Measurements from ENCODE around the gene EIF2S3B. TPM values are rescaled to one million over a fixed set of nuclear protein-coding genes. Genes with fewer than 3 reads are reported as not detected.

EIF2S3B gene
- total and polyA plus RNA-seq, 2 of the 4 experiments (the other 2 are of a cell fraction): 0.39 to 6.8 TPM

- Histone ChIP-seq H3K4me2 (ENCODE audit: low read depth, low read length) (no peak overlapping the region), H3K18ac (ENCODE audit: low read depth, low read length) (no peak overlapping the region), H4K91ac (ENCODE audit: insufficient read depth, low read depth, low read length) (no peak overlapping the region), H3K9me1 (ENCODE audit: insufficient read depth, low read length) (no peaks in the 10 kb centered on the region), H3K4me1 (ENCODE audit: control insufficient read depth, insufficient read depth, low read length) (no peaks in the 10 kb centered on the region), H2BK120ac (ENCODE audit: low read depth, low read length) (no peak overlapping the region), H2AFZ (replicated peaks; ENCODE audit: low read length, poor library complexity) (no peak overlapping the region), H3K23ac (ENCODE audit: low read depth, low read length) (no peak overlapping the region), H3K27ac (ENCODE audit: insufficient read depth, low read length) (no peak overlapping the region), H2AK5ac (ENCODE audit: low read depth, low read length) (no peak overlapping the region), H3K36me3 (ENCODE audit: control insufficient read depth, insufficient read depth, low read length) (no peaks in the 10 kb centered on the region), H2BK5ac (ENCODE audit: low read depth, low read length, poor library complexity, severe bottlenecking) (no peak overlapping the region), H3K27me3 (ENCODE audit: control insufficient read depth, insufficient read depth, low read length) (no peaks in the 10 kb centered on the region), H2BK15ac (ENCODE audit: low read depth, low read length) (no peak overlapping the region), H4K20me1 (ENCODE audit: insufficient read depth, low read length) (no peaks in the 10 kb centered on the region), H3K9me3 (ENCODE audit: control insufficient read depth, insufficient read depth, low read length) (no peaks in the 10 kb centered on the region), H3K14ac (replicated peaks; ENCODE audit: low read depth, low read length) (no peak overlapping the region), H3K9ac (ENCODE audit: low read depth, low read length) (no peak overlapping the region), H3K56ac (ENCODE audit: extremely low read depth, insufficient read depth, low read length) (no peak overlapping the region), H3K4ac (ENCODE audit: low read depth, low read length) (no peak overlapping the region), H3K4me3 (ENCODE audit: insufficient read depth, low read depth, low read length) (no peak overlapping the region), H4K8ac (ENCODE audit: low read depth in 2 of 2, low read length in 2 of 2) (no peak overlapping the region), H2AK9ac (replicated peaks; ENCODE audit: low read depth, low read length, poor library complexity) (no peak overlapping the region), H4K5ac (ENCODE audit: low read depth, low read length) (no peak overlapping the region), H2BK20ac (ENCODE audit: low read depth, low read length) (no peak overlapping the region), H3K79me1 (ENCODE audit: low read depth in 1 of 2, low read length in 2 of 2) (no peaks in the 10 kb centered on the region)
- dilution Hi-C loops (cut with HindIII; ENCODE audit: low sequenced_read_pairs, unreplicated experiment) (no loop called here), in situ Hi-C loops (cut with MboI; ENCODE audit: low sequenced_read_pairs) (no loop called here), intact Hi-C loops (cut with micrococcal nuclease) (no loop called here)
- CTCF ChIA-PET: no interaction called here
- no TSS peak for BruUV-seq (replicated peaks)
- TF ChIP-seq POLR2A (IDR thresholded peaks at IDR 0.05; ENCODE audit: low read depth, low read length) (no peak), NFE2L2 (IDR thresholded peaks at IDR 0.05; ENCODE audit: low read depth, low read length) (no peak), CTCF (conservative IDR thresholded peaks at IDR 0.05; ENCODE audit: low read depth, low read length) (no peak), FOS (IDR thresholded peaks at IDR 0.05; ENCODE audit: low read depth, low read length) (no peak), MAFK (IDR thresholded peaks at IDR 0.05; ENCODE audit: low read depth, low read length) (no peak), RAD21 (IDR thresholded peaks at IDR 0.05; ENCODE audit: low read length) (no peak), CEBPB (IDR thresholded peaks at IDR 0.05; ENCODE audit: low read depth, low read length) (no peak), SMC3 (IDR thresholded peaks at IDR 0.05; ENCODE audit: low read depth, low read length) (no peak), RCOR1 (IDR thresholded peaks at IDR 0.05; ENCODE audit: insufficient replicate concordance, low read length) (no peak), RFX5 (IDR thresholded peaks at IDR 0.05; ENCODE audit: low read depth, low read length) (no peak), CHD1 (IDR thresholded peaks at IDR 0.05; ENCODE audit: low read depth, low read length) (no peak), MAZ (IDR thresholded peaks at IDR 0.05; ENCODE audit: borderline replicate concordance, low read depth, low read length) (no peak), BHLHE40 (IDR thresholded peaks at IDR 0.05; ENCODE audit: low read depth, low read length) (no peak), MXI1 (IDR thresholded peaks at IDR 0.05; ENCODE audit: borderline replicate concordance, low read depth, low read length) (no peak), USF2 (IDR thresholded peaks at IDR 0.05; ENCODE audit: low read depth, low read length) (no peak), ELK1 (IDR thresholded peaks at IDR 0.05; ENCODE audit: borderline replicate concordance, low read depth, low read length) (no peak)
- ATAC-seq (ENCODE audit: low read depth): no peak
- POLR2A ChIA-PET (ENCODE audit: unreplicated experiment): no interaction called here
- no peak for DNase-seq
- WGBS, 2 experiments (ENCODE audit: extremely low coverage in 2 of 2, insufficient read length in 1 of 2): no CpG with 5 or more reads among the region's 3 CpGs
These were observed 23.9 kb downstream of the EIF2S3B start for GRCh38 chr12:10529603-10530002.
